GM23338 (cell line): Measurements from ENCODE around the gene LRBA.

ENCODE experiments used
- CREB1 ChIP-seq: fragments of 250-450 bp; sonication (Bioruptor Pico); IDR thresholded peaks from 2 replicates; pipeline ENCODE4 v1.5.0; 2020; ENCODE audit warnings: low read depth, mild to moderate bottlenecking, moderate library complexity
- TF ChIP-seq, protein P1 (sequence below): IDR thresholded peaks from 2 replicates; pipeline ENCODE4 v1.6.1; 2016; ENCODE audit warnings: antibody characterized with exemption
- TF ChIP-seq, protein P2 (sequence below), 2 experiments: fragments of 200-600 bp in 1 of 2; sonication (generic) in 1 of 2; conservative IDR thresholded peaks; 2 replicates each; pipeline versions ENCODE4 v1.5.1 to v1.6.1; 2016 to 2017; ENCODE audit warnings: antibody characterized with exemption in 2 of 2, low read depth in 2 of 2, mild to moderate bottlenecking in 2 of 2, moderate library complexity in 1 of 2
- TF ChIP-seq, protein P3 (sequence below): IDR thresholded peaks from one replicate; pipeline ENCODE4 v1.6.1; 2018; ENCODE audit warnings: antibody characterized with exemption; ENCODE audit not compliant: unreplicated experiment
- TF ChIP-seq, protein P4 (sequence below): fragments of 250-450 bp; sonication (Bioruptor Pico); IDR thresholded peaks from 2 replicates; pipeline ENCODE4 v1.5.0; 2020; ENCODE audit warnings: mild to moderate bottlenecking, moderate library complexity

DNA sequence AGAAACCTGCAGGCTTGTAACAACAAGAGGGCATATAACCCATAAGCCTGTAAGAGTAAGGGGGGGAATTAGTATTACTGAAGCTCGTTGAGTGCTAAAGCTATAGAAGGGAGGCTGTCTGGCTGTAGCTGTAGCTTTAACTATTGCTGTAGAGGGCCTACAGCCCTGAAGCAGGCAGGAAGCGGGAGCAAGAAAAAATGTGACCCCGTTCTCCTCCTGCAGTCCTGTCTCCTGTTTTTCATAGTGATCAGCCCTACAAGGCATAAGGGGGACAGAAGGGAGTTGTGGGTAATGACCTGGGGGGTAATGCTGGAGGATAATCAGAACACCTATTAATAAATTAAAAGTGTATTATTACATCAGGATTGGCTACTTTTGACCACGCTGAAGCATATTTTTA, 640.1 kb downstream of the LRBA start:
- TF ChIP-seq, protein P1, sequence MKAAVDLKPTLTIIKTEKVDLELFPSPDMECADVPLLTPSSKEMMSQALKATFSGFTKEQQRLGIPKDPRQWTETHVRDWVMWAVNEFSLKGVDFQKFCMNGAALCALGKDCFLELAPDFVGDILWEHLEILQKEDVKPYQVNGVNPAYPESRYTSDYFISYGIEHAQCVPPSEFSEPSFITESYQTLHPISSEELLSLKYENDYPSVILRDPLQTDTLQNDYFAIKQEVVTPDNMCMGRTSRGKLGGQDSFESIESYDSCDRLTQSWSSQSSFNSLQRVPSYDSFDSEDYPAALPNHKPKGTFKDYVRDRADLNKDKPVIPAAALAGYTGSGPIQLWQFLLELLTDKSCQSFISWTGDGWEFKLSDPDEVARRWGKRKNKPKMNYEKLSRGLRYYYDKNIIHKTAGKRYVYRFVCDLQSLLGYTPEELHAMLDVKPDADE: no peak
- TF ChIP-seq, protein P2, sequence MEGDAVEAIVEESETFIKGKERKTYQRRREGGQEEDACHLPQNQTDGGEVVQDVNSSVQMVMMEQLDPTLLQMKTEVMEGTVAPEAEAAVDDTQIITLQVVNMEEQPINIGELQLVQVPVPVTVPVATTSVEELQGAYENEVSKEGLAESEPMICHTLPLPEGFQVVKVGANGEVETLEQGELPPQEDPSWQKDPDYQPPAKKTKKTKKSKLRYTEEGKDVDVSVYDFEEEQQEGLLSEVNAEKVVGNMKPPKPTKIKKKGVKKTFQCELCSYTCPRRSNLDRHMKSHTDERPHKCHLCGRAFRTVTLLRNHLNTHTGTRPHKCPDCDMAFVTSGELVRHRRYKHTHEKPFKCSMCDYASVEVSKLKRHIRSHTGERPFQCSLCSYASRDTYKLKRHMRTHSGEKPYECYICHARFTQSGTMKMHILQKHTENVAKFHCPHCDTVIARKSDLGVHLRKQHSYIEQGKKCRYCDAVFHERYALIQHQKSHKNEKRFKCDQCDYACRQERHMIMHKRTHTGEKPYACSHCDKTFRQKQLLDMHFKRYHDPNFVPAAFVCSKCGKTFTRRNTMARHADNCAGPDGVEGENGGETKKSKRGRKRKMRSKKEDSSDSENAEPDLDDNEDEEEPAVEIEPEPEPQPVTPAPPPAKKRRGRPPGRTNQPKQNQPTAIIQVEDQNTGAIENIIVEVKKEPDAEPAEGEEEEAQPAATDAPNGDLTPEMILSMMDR (conservative IDR thresholded peaks at IDR 0.05; ENCODE audit: low read depth in 2 of 2): no peak
- TF ChIP-seq, protein P3, sequence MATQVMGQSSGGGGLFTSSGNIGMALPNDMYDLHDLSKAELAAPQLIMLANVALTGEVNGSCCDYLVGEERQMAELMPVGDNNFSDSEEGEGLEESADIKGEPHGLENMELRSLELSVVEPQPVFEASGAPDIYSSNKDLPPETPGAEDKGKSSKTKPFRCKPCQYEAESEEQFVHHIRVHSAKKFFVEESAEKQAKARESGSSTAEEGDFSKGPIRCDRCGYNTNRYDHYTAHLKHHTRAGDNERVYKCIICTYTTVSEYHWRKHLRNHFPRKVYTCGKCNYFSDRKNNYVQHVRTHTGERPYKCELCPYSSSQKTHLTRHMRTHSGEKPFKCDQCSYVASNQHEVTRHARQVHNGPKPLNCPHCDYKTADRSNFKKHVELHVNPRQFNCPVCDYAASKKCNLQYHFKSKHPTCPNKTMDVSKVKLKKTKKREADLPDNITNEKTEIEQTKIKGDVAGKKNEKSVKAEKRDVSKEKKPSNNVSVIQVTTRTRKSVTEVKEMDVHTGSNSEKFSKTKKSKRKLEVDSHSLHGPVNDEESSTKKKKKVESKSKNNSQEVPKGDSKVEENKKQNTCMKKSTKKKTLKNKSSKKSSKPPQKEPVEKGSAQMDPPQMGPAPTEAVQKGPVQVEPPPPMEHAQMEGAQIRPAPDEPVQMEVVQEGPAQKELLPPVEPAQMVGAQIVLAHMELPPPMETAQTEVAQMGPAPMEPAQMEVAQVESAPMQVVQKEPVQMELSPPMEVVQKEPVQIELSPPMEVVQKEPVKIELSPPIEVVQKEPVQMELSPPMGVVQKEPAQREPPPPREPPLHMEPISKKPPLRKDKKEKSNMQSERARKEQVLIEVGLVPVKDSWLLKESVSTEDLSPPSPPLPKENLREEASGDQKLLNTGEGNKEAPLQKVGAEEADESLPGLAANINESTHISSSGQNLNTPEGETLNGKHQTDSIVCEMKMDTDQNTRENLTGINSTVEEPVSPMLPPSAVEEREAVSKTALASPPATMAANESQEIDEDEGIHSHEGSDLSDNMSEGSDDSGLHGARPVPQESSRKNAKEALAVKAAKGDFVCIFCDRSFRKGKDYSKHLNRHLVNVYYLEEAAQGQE: no peak
- TF ChIP-seq, protein P4, sequence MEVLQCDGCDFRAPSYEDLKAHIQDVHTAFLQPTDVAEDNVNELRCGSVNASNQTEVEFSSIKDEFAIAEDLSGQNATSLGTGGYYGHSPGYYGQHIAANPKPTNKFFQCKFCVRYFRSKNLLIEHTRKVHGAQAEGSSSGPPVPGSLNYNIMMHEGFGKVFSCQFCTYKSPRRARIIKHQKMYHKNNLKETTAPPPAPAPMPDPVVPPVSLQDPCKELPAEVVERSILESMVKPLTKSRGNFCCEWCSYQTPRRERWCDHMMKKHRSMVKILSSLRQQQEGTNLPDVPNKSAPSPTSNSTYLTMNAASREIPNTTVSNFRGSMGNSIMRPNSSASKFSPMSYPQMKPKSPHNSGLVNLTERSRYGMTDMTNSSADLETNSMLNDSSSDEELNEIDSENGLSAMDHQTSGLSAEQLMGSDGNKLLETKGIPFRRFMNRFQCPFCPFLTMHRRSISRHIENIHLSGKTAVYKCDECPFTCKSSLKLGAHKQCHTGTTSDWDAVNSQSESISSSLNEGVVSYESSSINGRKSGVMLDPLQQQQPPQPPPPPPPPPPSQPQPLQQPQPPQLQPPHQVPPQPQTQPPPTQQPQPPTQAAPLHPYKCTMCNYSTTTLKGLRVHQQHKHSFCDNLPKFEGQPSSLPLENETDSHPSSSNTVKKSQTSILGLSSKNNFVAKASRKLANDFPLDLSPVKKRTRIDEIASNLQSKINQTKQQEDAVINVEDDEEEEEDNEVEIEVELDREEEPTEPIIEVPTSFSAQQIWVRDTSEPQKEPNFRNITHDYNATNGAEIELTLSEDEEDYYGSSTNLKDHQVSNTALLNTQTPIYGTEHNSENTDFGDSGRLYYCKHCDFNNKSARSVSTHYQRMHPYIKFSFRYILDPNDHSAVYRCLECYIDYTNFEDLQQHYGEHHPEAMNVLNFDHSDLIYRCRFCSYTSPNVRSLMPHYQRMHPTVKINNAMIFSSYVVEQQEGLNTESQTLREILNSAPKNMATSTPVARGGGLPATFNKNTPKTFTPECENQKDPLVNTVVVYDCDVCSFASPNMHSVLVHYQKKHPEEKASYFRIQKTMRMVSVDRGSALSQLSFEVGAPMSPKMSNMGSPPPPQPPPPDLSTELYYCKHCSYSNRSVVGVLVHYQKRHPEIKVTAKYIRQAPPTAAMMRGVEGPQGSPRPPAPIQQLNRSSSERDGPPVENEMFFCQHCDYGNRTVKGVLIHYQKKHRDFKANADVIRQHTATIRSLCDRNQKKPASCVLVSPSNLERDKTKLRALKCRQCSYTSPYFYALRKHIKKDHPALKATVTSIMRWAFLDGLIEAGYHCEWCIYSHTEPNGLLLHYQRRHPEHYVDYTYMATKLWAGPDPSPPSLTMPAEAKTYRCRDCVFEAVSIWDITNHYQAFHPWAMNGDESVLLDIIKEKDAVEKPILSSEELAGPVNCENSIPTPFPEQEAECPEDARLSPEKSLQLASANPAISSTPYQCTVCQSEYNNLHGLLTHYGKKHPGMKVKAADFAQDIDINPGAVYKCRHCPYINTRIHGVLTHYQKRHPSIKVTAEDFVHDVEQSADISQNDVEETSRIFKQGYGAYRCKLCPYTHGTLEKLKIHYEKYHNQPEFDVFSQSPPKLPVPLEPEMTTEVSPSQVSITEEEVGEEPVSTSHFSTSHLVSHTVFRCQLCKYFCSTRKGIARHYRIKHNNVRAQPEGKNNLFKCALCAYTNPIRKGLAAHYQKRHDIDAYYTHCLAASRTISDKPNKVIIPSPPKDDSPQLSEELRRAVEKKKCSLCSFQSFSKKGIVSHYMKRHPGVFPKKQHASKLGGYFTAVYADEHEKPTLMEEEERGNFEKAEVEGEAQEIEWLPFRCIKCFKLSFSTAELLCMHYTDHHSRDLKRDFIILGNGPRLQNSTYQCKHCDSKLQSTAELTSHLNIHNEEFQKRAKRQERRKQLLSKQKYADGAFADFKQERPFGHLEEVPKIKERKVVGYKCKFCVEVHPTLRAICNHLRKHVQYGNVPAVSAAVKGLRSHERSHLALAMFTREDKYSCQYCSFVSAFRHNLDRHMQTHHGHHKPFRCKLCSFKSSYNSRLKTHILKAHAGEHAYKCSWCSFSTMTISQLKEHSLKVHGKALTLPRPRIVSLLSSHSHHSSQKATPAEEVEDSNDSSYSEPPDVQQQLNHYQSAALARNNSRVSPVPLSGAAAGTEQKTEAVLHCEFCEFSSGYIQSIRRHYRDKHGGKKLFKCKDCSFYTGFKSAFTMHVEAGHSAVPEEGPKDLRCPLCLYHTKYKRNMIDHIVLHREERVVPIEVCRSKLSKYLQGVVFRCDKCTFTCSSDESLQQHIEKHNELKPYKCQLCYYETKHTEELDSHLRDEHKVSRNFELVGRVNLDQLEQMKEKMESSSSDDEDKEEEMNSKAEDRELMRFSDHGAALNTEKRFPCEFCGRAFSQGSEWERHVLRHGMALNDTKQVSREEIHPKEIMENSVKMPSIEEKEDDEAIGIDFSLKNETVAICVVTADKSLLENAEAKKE: no peak
- TF ChIP-seq CREB1 (CRISPR knock-in tag): no peak
